CD4-positive, alpha-beta memory T cell (primary cell): Measurements from ENCODE around the gene CEND1. TPM values are rescaled to one million over a fixed set of nuclear protein-coding genes. Genes with fewer than 3 reads are reported as not detected.
A peak's percentile ranks its signal among the peaks of the same experiment; 100 is the strongest.

Experiments
- CTCF ChIA-PET: fragments of 350-600 bp; sonication (Branson Sonifier 250); formaldehyde crosslinking; loops from one replicate; lab custom pipeline; 2021; ENCODE audit warnings: inconsistent platforms; ENCODE audit not compliant: partially characterized antibody; lab: Charles Lee
- POLR2A ChIA-PET: fragments of 350-600 bp; sonication (Branson Sonifier 250); formaldehyde crosslinking; loops from one replicate; lab custom pipeline; 2021; ENCODE audit not compliant: partially characterized antibody; lab: Charles Lee
- DNase-seq, 5 donors: peaks; one replicate each; pipeline versions ENCODE4 v3.0.0 to v3.0.0-alpha.2; 2020 to 2022; ENCODE audit warnings: mixed read lengths in 1 of 5
- H3K27ac ChIP-seq: one replicate; pipeline ENCODE4 v1.7.0; 2013; ENCODE audit warnings: low read depth, low read length
- H3K27me3 ChIP-seq: 2 replicates; pipeline ENCODE4 v1.7.0; 2013; ENCODE audit warnings: mild to moderate bottlenecking, low read length, moderate library complexity; ENCODE audit not compliant: insufficient read depth
- H3K36me3 ChIP-seq: 2 replicates; pipeline ENCODE4 v1.7.0; 2013; ENCODE audit warnings: mild to moderate bottlenecking, low read length, moderate library complexity; ENCODE audit not compliant: insufficient read depth
- H3K4me1 ChIP-seq: 2 replicates; pipeline ENCODE4 v1.7.0; 2013; ENCODE audit warnings: mild to moderate bottlenecking, low read length, moderate library complexity; ENCODE audit not compliant: insufficient read depth
- H3K4me3 ChIP-seq, 2 donors: one replicate each; pipeline ENCODE4 v1.7.0; 2013; ENCODE audit warnings: low read length in 2 of 2, mild to moderate bottlenecking in 1 of 2
- H3K9me3 ChIP-seq, 2 donors: one replicate each; pipeline ENCODE4 v1.7.0; 2013; ENCODE audit warnings: low read length in 2 of 2, control low read depth in 1 of 2; ENCODE audit not compliant: control insufficient read depth in 1 of 2
- H3K27ac Mint-ChIP-seq, 7 donors: one replicate each; pipeline ENCODE4 v1.8.0; 2020 to 2021; ENCODE audit warnings: mixed read lengths in 7 of 7, mild to moderate bottlenecking in 6 of 7, inconsistent platforms in 3 of 7, moderate library complexity in 3 of 7
- H3K27me3 Mint-ChIP-seq, 2 donors: one replicate each; pipeline ENCODE4 v1.8.0; 2020 to 2021; ENCODE audit warnings: mixed read lengths in 2 of 2
- H3K36me3 Mint-ChIP-seq, 2 donors: one replicate each; pipeline ENCODE4 v1.8.0; 2020 to 2021; ENCODE audit warnings: mixed read lengths in 2 of 2, inconsistent platforms in 1 of 2, mild to moderate bottlenecking in 1 of 2
- H3K4me1 Mint-ChIP-seq, 4 donors: one replicate each; pipeline ENCODE4 v1.8.0; 2020 to 2021; ENCODE audit warnings: mixed read lengths in 4 of 4, mild to moderate bottlenecking in 1 of 4
- H3K4me3 Mint-ChIP-seq, 8 donors: one replicate each; pipeline ENCODE4 v1.8.0; 2020 to 2021; ENCODE audit warnings: mixed read lengths in 8 of 8, mild to moderate bottlenecking in 7 of 8, moderate library complexity in 6 of 8, inconsistent platforms in 3 of 8
- H3K9me3 Mint-ChIP-seq, 8 donors: one replicate each; pipeline ENCODE4 v1.8.0; 2020 to 2021; ENCODE audit warnings: mixed read lengths in 8 of 8, mild to moderate bottlenecking in 5 of 8, inconsistent platforms in 3 of 8, moderate library complexity in 1 of 8
- intact Hi-C: fragments of 100-400 bp; cut with micrococcal nuclease; formaldehyde crosslinking; loops from one replicate; pipeline ENCODE4 v1.15.1; 2023
- polyA plus RNA-seq, 2 donors: library from polyadenylated mRNA; unstranded; fragments of 300-500 nt; fragmentation: Illumina TruSeq; gene quantifications; one replicate each; pipeline ENCODE4 v1.2.3, GENCODE V29; 2021
- total RNA-seq, 2 experiments: library from RNA; stranded (reverse); gene quantifications; one replicate each; pipeline ENCODE4 v1.2.3, GENCODE V29; 2021

Gene CEND1
- total and polyA plus RNA-seq, 4 experiments from 2014 or later, result 0.19 TPM; not detected in 3

- Mint-ChIP-seq H3K4me1 (peaks cover 2 to 36% (median 9%) of the 10 kb centered on the region in 4 donors), H3K36me3 (peaks cover 0 to 5% of the 10 kb centered on the region in 2 donors), H3K4me3 (peak overlapping the region in 5 of 8 donors; percentile 9 to 63 (median 43)), H3K9me3 (peaks cover 0 to 2% (median 0%) of the 10 kb centered on the region in 8 donors), H3K27me3 (no peaks in the 10 kb centered on the region), H3K27ac (peak overlapping the region in 3 of 7 donors; percentile 30 to 60 (median 41))
- ChIA-PET POLR2A (interaction anchor here (0.6 to 3.6 kb wide), 2 partner anchors 17 to 32 kb away, joined by 3 to 23 read pairs; partner anchors contain the start of genes SLC25A22 and TALDO1), CTCF (no interaction called here)
- no peaks in the 10 kb centered on the region for H3K9me3 ChIP-seq
- H3K4me3 ChIP-seq, result no peak overlapping the region
- H3K4me1 ChIP-seq, result peaks cover 32% of the 10 kb centered on the region
- DNase-seq, result no peak
- H3K27ac ChIP-seq, result no peak overlapping the region
- intact Hi-C loops, result no loop called here
- no peaks in the 10 kb centered on the region for H3K36me3 ChIP-seq
- no peaks in the 10 kb centered on the region for H3K27me3 ChIP-seq
Measured at GRCh38 chr11:778976-779954, 10.6 kb downstream of the CEND1 start.

- H3K27ac Mint-ChIP-seq, result peak within 1 kb of the TSS; percentile 68 to 93 (median 87)
- peak; percentile 89 to 95 (median 92) for DNase-seq
- no peaks in the 10 kb centered on the region for H3K27me3 Mint-ChIP-seq
- Histone ChIP-seq H3K9me3 (no peaks in the 10 kb centered on the region), H3K4me1 (peaks cover 32% of the 10 kb centered on the region), H3K36me3 (peaks cover 7% of the 10 kb centered on the region), H3K4me3 (peak within 1 kb of the TSS; percentile 29 to 76), H3K27ac (peak within 1 kb of the TSS; percentile 67), H3K27me3 (no peaks in the 10 kb centered on the region)
- intact Hi-C loops, result loop anchor here (1.0 to 2.0 kb wide), 3 partner anchors 21 to 32 kb away; partner anchors contain the start of genes RPLP2, SLC25A22 and TALDO1
- ChIA-PET CTCF (interaction anchor here (1.4 to 2.4 kb wide), 2 partner anchors 8 to 12 kb away, joined by 7 to 8 read pairs; no protein-coding TSS in a partner anchor), POLR2A (interaction anchor here (0.7 to 3.6 kb wide), 9 partner anchors 16 to 81 kb away, joined by 3 to 23 read pairs (median 5); partner anchors contain the start of genes PIDD1, PNPLA2, RPLP2 and SLC25A22)
- peak within 1 kb of the TSS; percentile 77 to 89 (median 87) for H3K4me3 Mint-ChIP-seq
- peaks cover 0 to 5% of the 10 kb centered on the region in 2 donors for H3K36me3 Mint-ChIP-seq
- peaks cover 0 to 2% (median 0%) of the 10 kb centered on the region in 8 donors for H3K9me3 Mint-ChIP-seq
- H3K4me1 Mint-ChIP-seq, result peaks cover 3 to 36% (median 9%) of the 10 kb centered on the region in 4 donors
Measured at GRCh38 chr11:777288-778255, 12.3 kb downstream of the CEND1 start, which contains the start of gene GATD1. GATD1 (minus strand) TSS chr11:777487; CDS start chr11:777462, 25 bp downstream.

- Histone ChIP-seq H3K4me3 (peak overlapping the region; percentile 29 to 76), H3K27me3 (no peaks in the 10 kb centered on the region), H3K9me3 (no peaks in the 10 kb centered on the region), H3K4me1 (peaks cover 32% of the 10 kb centered on the region), H3K36me3 (peaks cover 7% of the 10 kb centered on the region), H3K27ac (peak overlapping the region; percentile 67)
- Mint-ChIP-seq H3K9me3 (peaks cover 0 to 2% (median 0%) of the 10 kb centered on the region in 8 donors), H3K27ac (peak overlapping the region in 6 of 7 donors; percentile 60 to 84 (median 71)), H3K36me3 (peaks cover 0 to 5% of the 10 kb centered on the region in 2 donors), H3K27me3 (no peaks in the 10 kb centered on the region), H3K4me3 (peak overlapping the region; percentile 74 to 83 (median 78)), H3K4me1 (peaks cover 3 to 36% (median 9%) of the 10 kb centered on the region in 4 donors)
- ChIA-PET CTCF (interaction anchor here (1.4 to 2.4 kb wide), 3 partner anchors 9 to 13 kb away, joined by 6 to 8 read pairs (median 7); no protein-coding TSS in a partner anchor), POLR2A (interaction anchor here (0.8 to 3.6 kb wide), 9 partner anchors 11 to 164 kb away, joined by 3 to 23 read pairs (median 5); partner anchors contain the start of genes PIDD1, PNPLA2, RPLP2 and SLC25A22)
- DNase-seq, result peak in 1 of 5 donors; percentile 18
- intact Hi-C loops, result loop anchor here (1.0 to 2.0 kb wide), 3 partner anchors 22 to 33 kb away; partner anchors contain the start of genes RPLP2, SLC25A22 and TALDO1
Measured at GRCh38 chr11:776561-777287, 13.2 kb downstream of the CEND1 start.

GRCh38 chr11:776263-776560 is 13.7 kb downstream of the CEND1 start:
- peak overlapping the region in 6 of 7 donors; percentile 57 to 88 (median 74) for H3K27ac Mint-ChIP-seq
- H3K9me3 Mint-ChIP-seq, result peaks cover 0 to 2% (median 0%) of the 10 kb centered on the region in 8 donors
- H3K9me3 ChIP-seq, result no peaks in the 10 kb centered on the region
- POLR2A ChIA-PET, result interaction anchor here (0.8 to 3.6 kb wide), 8 partner anchors 11 to 164 kb away, joined by 3 to 23 read pairs (median 4); partner anchors contain the start of genes PIDD1, SLC25A22, TALDO1 and TMEM80
- intact Hi-C loops, result loop anchor here (2.0 kb wide), 1 partner anchor 29 kb away; the partner anchor contains the start of gene TALDO1
- peaks cover 3 to 36% (median 9%) of the 10 kb centered on the region in 4 donors for H3K4me1 Mint-ChIP-seq
- no peak for DNase-seq
- H3K27me3 ChIP-seq, result no peaks in the 10 kb centered on the region
- H3K27ac ChIP-seq, result peak overlapping the region; percentile 40
- peaks cover 7% of the 10 kb centered on the region for H3K36me3 ChIP-seq
- H3K4me1 ChIP-seq, result peaks cover 32% of the 10 kb centered on the region
- peak overlapping the region; percentile 74 to 83 (median 78) for H3K4me3 Mint-ChIP-seq
- CTCF ChIA-PET, result interaction anchor here (1.4 to 2.4 kb wide), 3 partner anchors 9 to 13 kb away, joined by 6 to 8 read pairs (median 7); no protein-coding TSS in a partner anchor
- peak overlapping the region; percentile 29 to 52 for H3K4me3 ChIP-seq
- no peaks in the 10 kb centered on the region for H3K27me3 Mint-ChIP-seq
- H3K36me3 Mint-ChIP-seq, result peaks cover 0 to 5% of the 10 kb centered on the region in 2 donors

GRCh38 chr11:774873-775592 is 14.9 kb downstream of the CEND1 start:
- Histone ChIP-seq H3K27ac (no peak overlapping the region), H3K36me3 (peaks cover 14% of the 10 kb centered on the region), H3K27me3 (no peaks in the 10 kb centered on the region), H3K9me3 (no peaks in the 10 kb centered on the region), H3K4me3 (no peak overlapping the region), H3K4me1 (peaks cover 32% of the 10 kb centered on the region)
- Mint-ChIP-seq H3K27ac (peak overlapping the region in 3 of 7 donors; percentile 6 to 79 (median 59)), H3K9me3 (peaks cover 0 to 2% (median 0%) of the 10 kb centered on the region in 8 donors), H3K4me1 (peaks cover 3 to 31% (median 9%) of the 10 kb centered on the region in 4 donors), H3K27me3 (no peaks in the 10 kb centered on the region), H3K36me3 (peaks cover 0 to 12% of the 10 kb centered on the region in 2 donors), H3K4me3 (peak overlapping the region; percentile 40 to 80 (median 72))
- DNase-seq, result no peak
- intact Hi-C loops, result no loop called here
- ChIA-PET CTCF (interaction anchor here (2.3 to 2.4 kb wide), 2 partner anchors 9 to 11 kb away, joined by 6 to 7 read pairs; no protein-coding TSS in a partner anchor), POLR2A (interaction anchor here (0.7 to 3.6 kb wide), 3 partner anchors 19 to 44 kb away, joined by 3 to 23 read pairs (median 3); partner anchors contain the start of gene SLC25A22)
